HG03135 (cell line): ENCODE results near the gene RALGAPA1.
A peak's percentile ranks its signal among the peaks of the same experiment; 100 is the strongest.

Source experiments
- ATAC-seq: cut with Tn5 transposase; IDR thresholded peaks from one replicate; pipeline ENCODE4 v1.9.1; 2021; ENCODE audit warnings: mild to moderate bottlenecking, moderate library complexity; ENCODE audit not compliant: unreplicated experiment

RALGAPA1 gene

GRCh38 chr14:35553808-35554207 is 255.3 kb downstream of the RALGAPA1 start:
- ATAC-seq = no peak

GRCh38 chr14:35551081-35551480 is 258.0 kb downstream of the RALGAPA1 start:
- no peak for ATAC-seq

- no peak for ATAC-seq
Observed at GRCh38 chr14:35549551-35549950, 259.5 kb downstream of the RALGAPA1 start.

- no peak for ATAC-seq
Observed at GRCh38 chr14:35543006-35543405, 266.1 kb downstream of the RALGAPA1 start.

GRCh38 chr14:35539969-35540368 is 269.1 kb downstream of the RALGAPA1 start:
- ATAC-seq = no peak

- no peak for ATAC-seq
Observed at GRCh38 chr14:35535483-35536112, 273.5 kb downstream of the RALGAPA1 start.

GRCh38 chr14:35534873-35535482 is 274.1 kb downstream of the RALGAPA1 start:
- peak; percentile 66 for ATAC-seq

- peak; percentile 19 for ATAC-seq
Observed at GRCh38 chr14:35534208-35534872, 274.8 kb downstream of the RALGAPA1 start.

- ATAC-seq = peak; percentile 68
Observed at GRCh38 chr14:35533357-35534207, 275.5 kb downstream of the RALGAPA1 start, which contains the start of gene INSM2. Gene INSM2 (plus strand): TSS chr14:35534164. CDS start chr14:35534253, 89 bp downstream.

GRCh38 chr14:35532783-35533356 is 276.2 kb downstream of the RALGAPA1 start:
- no peak for ATAC-seq

- no peak for ATAC-seq
Observed at GRCh38 chr14:35531960-35532747, 276.9 kb downstream of the RALGAPA1 start.

- no peak for ATAC-seq
Observed at GRCh38 chr14:35526962-35527361, 282.1 kb downstream of the RALGAPA1 start.

- no peak for ATAC-seq
Observed at GRCh38 chr14:35525695-35526094, 283.4 kb downstream of the RALGAPA1 start.

- no peak for ATAC-seq
Observed at GRCh38 chr14:35519986-35520385, 289.1 kb downstream of the RALGAPA1 start.

GRCh38 chr14:35515916-35516315 is 293.2 kb downstream of the RALGAPA1 start:
- no peak for ATAC-seq

GRCh38 chr14:35512765-35513164 is 296.3 kb downstream of the RALGAPA1 start:
- no peak for ATAC-seq

GRCh38 chr14:35509846-35510245 is 299.2 kb downstream of the RALGAPA1 start:
- no peak for ATAC-seq

- no peak for ATAC-seq
Observed at GRCh38 chr14:35506927-35507326, 302.2 kb downstream of the RALGAPA1 start.

- no peak for ATAC-seq
Observed at GRCh38 chr14:35506461-35506860, 302.6 kb downstream of the RALGAPA1 start.

- no peak for ATAC-seq
Observed at GRCh38 chr14:35504260-35504659, 304.8 kb downstream of the RALGAPA1 start.
